NCI-H748 treated with DMSO at 0.1 percent for 48 hours (cell line): ENCODE results near the gene EFEMP2.
A peak's percentile ranks its signal among the peaks of the same experiment; 100 is the strongest.

Experiments
- DNase-seq: peaks from one replicate; lab custom pipeline; 2025; lab: John Stamatoyannopoulos, UW

EFEMP2 gene

GRCh38 chr11:65884716-65885092 lies 12.1 kb upstream of the EFEMP2 start:
- peak; percentile 48 for DNase-seq

GRCh38 chr11:65883786-65884715 lies 11.5 kb upstream of the EFEMP2 start:
- no peak for DNase-seq

DNA sequence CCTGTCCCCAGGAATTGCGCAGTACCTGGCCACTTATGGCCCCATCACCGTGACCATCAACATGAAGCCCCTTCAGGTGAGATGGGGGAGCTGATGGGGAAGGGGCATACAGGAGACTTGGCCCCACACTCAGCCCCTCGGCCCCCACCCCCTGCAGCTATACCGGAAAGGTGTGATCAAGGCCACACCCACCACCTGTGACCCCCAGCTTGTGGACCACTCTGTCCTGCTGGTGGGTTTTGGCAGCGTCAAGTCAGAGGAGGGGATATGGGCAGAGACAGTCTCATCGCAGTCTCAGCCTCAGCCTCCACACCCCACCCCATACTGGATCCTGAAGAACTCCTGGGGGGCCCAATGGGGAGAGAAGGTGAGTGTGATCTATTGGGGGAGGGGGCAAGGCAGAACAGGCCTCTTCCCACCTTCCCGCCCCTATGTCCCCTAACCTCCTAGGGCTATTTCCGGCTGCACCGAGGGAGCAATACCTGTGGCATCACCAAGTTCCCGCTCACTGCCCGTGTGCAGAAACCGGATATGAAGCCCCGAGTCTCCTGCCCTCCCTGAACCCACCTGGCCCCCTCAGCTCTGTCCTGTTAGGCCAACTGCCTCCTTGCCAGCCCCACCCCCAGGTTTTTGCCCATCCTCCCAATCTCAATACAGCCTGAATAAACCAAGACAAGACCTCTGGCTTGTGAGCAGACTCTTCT lies 10.6 kb upstream of the EFEMP2 start:
- no peak for DNase-seq

DNA sequence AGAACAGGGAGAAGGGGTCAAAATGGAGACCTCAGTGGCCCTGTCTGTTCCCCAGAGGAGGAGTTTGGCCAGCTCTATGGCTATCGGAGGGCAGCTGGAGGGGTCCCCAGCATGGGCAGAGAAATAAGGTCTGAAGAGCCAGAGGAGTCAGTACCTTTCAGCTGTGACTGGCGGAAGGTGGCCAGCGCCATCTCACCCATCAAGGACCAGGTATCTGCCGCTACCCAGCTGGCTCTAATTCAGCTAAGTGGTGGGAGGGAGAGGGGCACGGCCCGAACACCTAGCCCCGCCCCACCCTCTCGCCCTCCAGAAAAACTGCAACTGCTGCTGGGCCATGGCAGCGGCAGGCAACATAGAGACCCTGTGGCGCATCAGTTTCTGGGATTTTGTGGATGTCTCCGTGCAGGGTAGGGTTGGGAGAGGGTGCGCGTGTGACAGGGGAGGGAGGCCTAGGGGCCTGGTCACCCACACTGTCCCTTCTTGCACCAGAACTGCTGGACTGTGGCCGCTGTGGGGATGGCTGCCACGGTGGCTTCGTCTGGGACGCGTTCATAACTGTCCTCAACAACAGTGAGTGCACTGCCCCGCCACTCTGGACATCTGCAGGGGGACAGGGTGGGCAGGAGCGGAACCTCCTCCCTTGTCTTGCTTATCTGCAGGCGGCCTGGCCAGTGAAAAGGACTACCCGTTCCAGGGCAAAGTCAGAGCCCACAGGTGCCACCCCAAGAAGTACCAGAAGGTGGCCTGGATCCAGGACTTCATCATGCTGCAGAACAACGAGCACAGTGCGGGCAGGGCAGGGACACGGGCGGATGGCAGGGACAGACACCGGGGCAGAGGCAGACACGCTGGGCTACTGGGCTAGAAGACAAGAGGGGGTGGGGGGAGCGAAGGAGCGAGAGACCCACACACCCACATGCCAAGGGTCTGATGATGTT lies 9.8 kb upstream of the EFEMP2 start:
- DNase-seq, result no peak

- no peak for DNase-seq
Measured at GRCh38 chr11:65880844-65881421, 8.3 kb upstream of the EFEMP2 start.

DNA sequence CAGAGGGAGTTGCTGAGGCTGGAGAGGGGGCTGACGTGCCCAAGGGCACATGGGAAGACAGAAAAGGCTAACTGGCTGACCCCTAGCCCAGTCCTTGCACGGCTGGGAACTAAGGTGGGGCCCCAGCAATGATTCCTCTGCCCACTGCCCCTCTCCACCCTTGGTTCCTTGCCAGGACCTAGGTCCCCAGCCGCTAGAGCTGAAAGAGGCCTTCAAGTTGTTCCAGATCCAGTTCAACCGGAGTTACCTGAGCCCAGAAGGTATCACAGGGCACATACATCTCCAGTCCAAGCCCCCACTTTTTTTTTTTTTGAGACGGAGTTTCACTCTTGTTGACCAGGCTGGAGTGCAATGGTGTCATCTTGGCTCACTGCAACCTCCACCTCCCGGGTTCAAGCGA lies 7.4 kb upstream of the EFEMP2 start:
- DNase-seq, result no peak

DNA sequence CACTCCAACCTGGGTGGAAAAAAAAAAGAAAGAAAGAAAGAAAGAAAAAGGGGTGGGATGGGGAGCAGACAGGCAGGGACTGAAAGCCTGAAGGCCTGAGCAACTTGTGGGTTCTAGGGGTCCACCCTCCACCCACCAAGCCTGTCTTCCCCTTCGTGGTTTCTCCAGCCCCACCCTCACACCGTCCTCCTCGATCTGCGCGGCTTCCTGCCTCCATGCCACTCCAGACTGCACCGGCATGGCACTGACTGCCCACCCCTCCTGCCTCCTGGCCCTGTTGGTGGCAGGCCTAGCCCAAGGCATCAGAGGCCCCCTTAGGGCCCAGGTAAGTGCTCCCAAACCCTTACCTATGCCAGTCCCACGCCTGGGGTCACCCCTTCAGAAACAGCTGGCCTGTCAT lies 7.0 kb upstream of the EFEMP2 start, which contains the start of gene CTSW:
CTSW (plus strand) TSS at position 221 of the 400 bp plus-strand sequence; CDS start at position 239, 18 bp downstream.
- DNase-seq, result no peak

DNA sequence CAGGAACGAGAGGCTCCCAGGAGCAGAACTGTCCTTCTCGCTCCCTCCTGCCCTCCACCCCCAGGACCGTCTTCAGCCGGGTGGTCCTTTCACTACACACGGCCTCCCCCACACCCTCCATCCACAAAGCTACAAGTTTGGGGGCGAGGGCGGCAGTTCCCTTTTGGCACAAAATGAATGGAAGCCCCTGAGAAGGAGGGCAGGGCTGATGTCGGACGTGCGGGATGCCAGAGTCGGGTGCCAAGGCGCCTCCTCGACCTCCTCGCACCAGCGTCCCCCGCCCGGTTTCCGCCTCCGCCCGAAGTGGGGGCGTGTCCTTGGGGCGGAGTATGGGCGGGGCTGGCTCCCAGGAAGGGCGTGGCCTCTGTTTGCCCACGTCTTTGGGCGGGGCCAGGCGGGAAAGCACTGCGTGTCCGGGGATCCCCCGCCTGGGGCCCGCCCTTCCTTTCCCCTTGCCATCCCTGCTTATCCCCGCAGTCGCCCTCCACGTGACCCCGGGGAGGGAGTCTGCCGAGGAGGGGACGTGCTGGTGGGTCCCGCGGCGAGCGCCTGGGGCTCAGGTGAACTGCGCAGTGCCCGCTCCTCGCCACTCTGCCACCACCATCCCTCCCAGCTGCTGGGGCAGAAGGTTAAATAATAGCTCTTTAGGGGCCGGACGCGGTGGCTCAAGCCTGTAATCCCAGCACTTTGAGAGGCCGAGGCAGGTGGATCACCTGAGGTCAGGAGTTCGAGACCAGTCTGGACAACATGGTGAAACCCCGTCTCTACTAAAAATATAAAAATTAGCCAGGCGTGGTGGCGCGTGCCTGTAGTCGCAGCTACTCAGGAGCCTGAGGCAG lies 937 bp upstream of the EFEMP2 start:
- peak; percentile 85 for DNase-seq

GRCh38 chr11:65871811-65872548 lies 620 bp downstream of the EFEMP2 start:
- DNase-seq, result no peak

GRCh38 chr11:65870706-65871681 lies 1.6 kb downstream of the EFEMP2 start:
- no peak for DNase-seq

GRCh38 chr11:65870307-65870658 lies 2.3 kb downstream of the EFEMP2 start:
- no peak for DNase-seq

DNA sequence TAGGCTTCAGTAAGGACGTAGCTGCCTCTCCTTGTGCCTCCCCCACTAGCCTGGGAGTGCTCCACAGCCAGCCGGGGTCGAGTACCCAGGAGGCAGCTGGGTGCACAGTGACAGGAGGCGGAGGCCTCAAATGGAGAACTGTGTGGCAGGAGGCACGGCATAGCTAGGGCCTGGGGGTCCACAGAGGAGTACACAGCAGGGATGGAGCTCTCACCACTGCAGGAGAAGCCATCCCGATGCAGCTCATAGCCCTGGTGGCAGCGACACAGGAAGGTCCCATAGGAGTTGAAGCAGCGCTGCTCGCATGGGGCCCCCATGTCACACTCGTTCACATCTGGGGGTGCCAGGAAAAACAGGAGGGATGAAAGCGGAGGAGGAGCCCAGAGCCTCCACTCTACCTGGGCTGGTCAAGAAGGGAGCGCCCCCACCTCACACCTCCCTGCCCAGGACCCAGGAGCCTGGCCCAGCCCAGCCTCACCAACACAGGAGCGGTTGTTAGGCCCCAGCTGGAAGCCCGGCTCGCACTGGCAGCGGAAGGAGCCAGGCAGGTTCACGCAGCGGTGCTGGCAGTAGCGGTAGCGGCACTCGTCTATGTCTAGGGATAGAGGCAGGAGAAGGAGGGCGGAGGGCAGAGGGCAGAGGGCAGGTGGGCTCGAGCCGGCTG lies 2.8 kb downstream of the EFEMP2 start:
- DNase-seq, result no peak

DNA sequence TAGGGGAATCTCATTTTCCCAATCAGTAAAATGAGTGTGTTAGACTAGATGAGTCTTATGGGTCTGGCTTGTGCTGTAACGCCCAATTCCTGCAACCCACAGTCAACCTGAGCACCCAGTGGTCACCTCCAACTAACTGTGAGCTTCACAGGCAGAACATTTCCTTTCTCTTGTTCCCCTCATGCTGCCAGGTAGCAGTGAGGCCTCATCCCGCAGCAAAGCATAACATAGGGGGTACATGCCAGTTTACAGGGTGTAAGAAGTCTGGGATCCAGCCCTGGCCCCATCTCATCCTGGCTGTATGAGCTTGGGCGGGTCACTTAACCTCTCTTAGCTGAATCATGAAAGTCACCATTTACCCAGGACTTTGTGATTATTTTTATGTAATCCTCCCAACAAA lies 3.7 kb downstream of the EFEMP2 start:
- no peak for DNase-seq

DNA sequence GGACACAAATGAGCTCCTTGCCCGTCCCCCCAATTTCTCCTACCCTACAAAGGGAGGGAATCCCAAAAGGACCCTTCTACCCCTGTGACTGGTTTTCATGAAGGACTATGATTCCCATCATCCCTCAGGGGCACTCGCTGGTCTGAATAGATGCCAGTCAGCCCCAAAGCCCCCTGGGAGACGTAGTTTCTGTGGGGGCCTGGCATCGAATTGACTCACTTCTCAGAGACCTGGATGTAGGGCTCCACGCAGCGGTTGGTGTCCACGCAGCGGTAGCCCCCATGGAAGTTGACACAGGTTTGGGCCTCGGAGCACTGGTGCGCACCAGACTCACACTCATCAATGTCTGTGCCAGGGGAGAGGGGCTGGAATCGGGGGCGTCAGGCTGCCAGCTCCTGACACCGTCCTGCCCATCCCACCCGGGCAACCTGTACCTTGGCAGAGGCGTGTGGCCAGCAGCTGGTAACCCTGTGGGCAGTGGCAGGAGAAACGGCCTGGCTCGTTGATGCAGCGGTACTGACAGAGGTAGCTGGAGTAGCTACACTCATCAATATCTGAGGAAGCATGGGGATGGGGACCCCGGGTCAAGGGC lies 4.4 kb downstream of the EFEMP2 start:
- DNase-seq, result peak; percentile 33

- no peak for DNase-seq
Measured at GRCh38 chr11:65867284-65868071, 5.1 kb downstream of the EFEMP2 start.

DNA sequence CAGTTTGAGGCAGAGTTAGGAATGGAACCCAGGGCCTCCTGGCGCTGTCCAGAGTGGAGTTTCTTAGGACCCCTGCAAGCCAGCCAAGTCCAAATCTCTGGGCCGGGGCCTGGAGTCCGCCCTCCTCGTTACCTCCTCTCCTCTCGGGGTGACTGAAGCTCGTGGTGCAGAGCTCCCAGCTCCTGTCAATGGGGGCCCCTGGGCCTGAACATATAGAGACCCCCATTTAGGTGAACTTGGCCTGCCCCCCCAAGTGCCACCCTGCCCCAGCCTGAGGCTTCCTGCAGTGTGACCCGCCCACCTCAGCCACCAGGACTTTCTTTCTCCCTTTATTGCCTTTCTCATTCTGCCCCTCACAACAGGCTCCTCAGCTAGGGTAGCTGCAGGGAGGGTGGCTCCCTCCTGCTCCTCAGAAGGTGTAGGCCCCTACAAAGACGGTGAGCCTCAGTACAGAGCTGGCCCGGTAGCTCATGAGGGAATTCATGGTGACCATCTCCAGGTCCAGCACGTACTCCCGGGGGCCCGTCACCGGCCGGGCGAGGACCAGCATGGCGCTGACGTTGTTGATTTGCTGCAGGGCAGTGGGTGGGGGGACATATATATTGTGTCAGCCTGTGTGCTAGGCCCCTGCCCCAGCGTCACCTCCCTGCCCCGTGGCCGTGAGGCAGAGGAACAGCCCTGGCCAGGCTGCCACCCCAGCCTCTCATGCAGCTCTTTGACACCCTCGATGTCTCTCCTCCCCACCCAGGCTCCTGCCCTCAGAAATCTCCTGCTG lies 5.9 kb downstream of the EFEMP2 start:
- DNase-seq, result no peak
